HG03442 (cell line): ENCODE data around the gene TMCC1.
"Not testable (repeated sequence)": the region's sequence is repeated elsewhere in the genome, so short reads cannot be mapped to it uniquely, and the experiment has no call there.

Experiments
- ATAC-seq: cut with Tn5 transposase; IDR thresholded peaks from one replicate; pipeline ENCODE4 v1.9.1; 2021; ENCODE audit warnings: mild to moderate bottlenecking, moderate library complexity; ENCODE audit not compliant: unreplicated experiment

The TMCC1 gene

DNA sequence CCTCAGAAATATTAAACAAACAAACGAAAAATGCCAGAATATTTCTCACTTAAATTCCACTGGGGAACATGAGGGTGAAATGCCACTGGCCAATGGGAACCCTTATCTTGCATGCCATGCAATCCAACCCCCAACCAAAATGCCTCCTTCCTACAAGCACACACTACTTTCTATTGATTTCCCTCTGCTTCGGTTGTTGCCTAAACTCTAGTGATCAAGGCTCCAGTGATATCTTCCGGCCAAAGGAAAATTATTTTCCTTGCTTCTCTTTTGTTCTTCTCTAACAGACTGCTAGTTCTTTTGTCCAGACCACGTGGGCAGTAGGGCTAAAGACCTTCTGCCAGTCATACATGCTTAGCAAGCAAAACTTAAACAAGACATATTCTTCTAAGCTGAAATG is 115.7 kb downstream of the TMCC1 start:
- ATAC-seq: no peak

- no peak for ATAC-seq
Observed at GRCh38 chr3:129775870-129776269, 117.6 kb downstream of the TMCC1 start.

GRCh38 chr3:129773691-129774663 is 119.5 kb downstream of the TMCC1 start:
- ATAC-seq: no peak

DNA sequence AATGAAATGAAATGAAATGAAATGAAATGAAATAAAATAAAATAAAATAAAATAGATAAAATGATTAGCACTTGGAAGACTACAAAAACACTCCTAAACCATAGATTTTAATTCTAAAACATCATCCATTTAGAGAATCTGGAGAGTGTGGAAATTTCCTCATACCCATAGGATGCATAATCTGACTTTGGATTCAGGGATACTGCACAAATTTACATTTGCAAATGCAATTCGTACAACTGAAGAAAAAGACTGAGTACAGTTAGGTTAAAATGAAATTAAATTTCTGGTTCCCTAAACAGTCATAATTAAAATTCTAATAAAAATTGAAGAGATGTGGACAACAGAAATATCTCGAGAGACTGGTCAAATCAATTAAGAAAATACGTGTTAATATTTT is 122.9 kb downstream of the TMCC1 start:
- no peak for ATAC-seq

- ATAC-seq: no peak
Observed at GRCh38 chr3:129769616-129770015, 123.9 kb downstream of the TMCC1 start.

GRCh38 chr3:129768728-129769127 is 124.8 kb downstream of the TMCC1 start:
- ATAC-seq: no peak

DNA sequence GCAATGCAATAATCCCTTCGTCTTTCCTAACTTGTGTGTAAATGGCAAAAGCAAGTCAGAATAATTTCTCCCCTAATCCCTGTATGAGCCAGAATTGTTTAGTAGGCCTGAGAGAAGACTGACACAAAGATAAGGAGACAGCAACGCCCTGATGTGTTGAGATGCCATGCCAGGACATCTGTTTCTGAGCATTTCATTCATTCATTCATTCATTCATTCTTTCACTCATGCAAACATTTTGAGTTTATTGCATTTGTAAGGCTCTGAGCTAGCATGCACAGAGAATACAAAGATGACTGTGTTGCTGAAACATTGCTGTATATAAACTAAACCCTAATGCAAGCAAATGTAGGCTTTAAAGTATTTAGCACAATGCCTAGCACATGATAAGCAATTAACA is 127.4 kb downstream of the TMCC1 start:
- ATAC-seq: no peak

GRCh38 chr3:129764090-129764489 is 129.4 kb downstream of the TMCC1 start:
- no peak for ATAC-seq

DNA sequence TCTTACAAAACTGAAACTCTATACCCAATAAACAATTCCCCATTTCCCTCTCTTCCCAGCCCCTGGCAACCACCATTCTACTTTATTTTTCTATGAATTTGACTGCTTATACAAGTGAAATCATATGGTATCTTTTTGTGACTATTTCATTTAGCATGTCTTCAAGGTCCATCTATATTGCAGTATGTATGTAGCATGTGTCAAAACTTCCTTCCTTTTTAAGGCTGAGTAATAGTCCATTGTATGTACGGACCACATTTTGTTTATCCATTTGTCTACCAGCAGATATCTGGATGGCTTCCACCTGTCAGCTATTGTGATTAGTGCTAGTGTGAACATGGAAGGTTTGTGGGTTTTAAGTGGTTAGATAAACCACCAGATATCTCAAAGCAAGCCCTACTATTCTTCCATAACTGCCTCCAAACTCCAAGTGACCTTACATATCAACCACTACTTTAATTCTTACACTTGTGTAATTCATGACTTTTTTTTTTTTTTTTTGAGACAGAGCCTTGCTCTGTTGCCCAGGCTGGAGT is 134.7 kb downstream of the TMCC1 start:
- no peak for ATAC-seq

DNA sequence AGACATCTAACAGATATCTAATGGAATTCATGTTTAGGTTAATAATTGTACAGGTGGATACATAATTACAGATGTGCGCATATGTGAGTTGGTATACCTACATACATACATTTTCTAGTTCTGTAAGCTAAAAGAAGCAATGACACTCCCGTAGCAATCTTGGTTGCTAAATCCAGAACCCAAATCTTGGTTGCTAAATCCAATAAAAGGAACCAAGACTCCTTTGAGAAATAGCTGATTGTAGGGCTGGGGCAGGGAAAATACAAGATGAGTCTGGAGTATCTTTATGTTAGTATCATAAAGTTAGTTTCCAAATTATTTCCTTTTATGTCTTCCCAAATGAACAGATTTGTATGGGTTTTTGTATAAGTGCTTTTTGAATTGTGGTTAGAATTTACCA is 135.2 kb downstream of the TMCC1 start:
- no peak for ATAC-seq

GRCh38 chr3:129756871-129757270 is 136.6 kb downstream of the TMCC1 start:
- ATAC-seq: no peak

GRCh38 chr3:129751105-129751504 is 142.4 kb downstream of the TMCC1 start:
- not testable (repeated sequence) for ATAC-seq

DNA sequence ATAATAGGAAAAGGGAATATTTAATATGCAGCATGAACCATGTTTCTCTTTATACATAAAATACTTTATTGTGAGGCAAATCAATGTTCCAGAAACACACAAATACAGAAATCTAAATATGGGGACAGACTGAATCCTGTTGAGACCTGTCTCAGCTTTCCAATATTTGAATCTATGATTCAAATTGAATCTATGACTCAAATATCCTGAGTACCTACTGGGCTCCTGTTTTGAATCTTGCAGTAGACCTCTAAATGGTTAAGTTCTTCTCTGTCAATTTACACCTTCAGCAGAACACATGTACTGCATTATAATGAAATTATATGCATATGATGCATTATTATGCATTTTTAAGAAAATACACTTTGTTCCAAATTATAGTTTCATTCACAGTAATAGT is 143.8 kb downstream of the TMCC1 start:
- ATAC-seq: no peak

- ATAC-seq: no peak
Observed at GRCh38 chr3:129747992-129748391, 145.5 kb downstream of the TMCC1 start.

DNA sequence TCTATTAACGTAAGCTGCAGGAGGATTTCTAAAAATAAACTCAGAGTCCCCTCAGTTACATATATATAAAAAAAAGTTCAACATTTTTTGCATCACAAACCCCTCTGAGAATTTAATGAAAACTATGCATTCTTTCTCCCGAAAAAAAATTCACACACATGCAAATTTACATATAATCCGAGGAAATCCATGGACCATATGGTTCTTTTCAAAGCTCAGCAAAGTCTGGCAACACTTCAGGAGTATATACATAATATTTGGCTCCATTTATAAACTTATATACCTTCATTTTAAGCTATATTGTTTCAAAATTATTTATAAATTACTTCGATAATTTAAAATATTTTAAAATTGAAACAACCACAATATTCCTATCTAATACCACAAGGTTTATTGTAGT is 146.4 kb downstream of the TMCC1 start:
- no peak for ATAC-seq

- ATAC-seq: no peak
Observed at GRCh38 chr3:129746629-129747028, 146.9 kb downstream of the TMCC1 start.

DNA sequence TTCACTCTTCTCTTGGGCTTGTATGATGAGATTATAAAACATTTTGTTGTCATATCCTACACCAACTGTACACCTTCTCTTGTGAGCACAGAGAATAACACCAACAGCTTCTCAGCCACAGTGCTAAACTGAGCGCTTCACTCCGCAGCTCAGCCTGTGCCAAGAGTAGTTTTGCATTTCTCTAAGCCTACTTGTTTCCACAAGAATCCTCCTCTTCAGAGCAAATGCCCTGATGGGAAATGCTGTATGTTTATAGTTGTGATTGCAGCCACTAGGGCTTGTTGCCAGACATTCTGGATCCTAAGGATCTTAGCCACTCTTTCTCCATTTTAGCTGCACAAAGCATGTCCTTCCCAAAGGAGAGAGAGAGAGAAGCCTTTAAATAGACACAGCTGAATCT is 148.3 kb downstream of the TMCC1 start:
- ATAC-seq: no peak

GRCh38 chr3:129741794-129742193 is 151.7 kb downstream of the TMCC1 start:
- ATAC-seq: no peak

GRCh38 chr3:129740090-129740489 is 153.4 kb downstream of the TMCC1 start:
- no peak for ATAC-seq

- no peak for ATAC-seq
Observed at GRCh38 chr3:129739634-129740033, 153.9 kb downstream of the TMCC1 start.

- no peak for ATAC-seq
Observed at GRCh38 chr3:129738172-129738571, 155.3 kb downstream of the TMCC1 start.

- no peak for ATAC-seq
Observed at GRCh38 chr3:129736070-129736469, 157.4 kb downstream of the TMCC1 start.
